Esophagus squamous epithelium (tissue), 4 donors: ENCODE measurements around the gene LDAH.

Source experiments
- POLR2A ChIP-seq, 4 donors: fragments of 450-650 bp; IDR thresholded peaks; one replicate each; pipeline ENCODE4 v1.6.1; 2017; ENCODE audit warnings: antibody characterized with exemption in 4 of 4, mild to moderate bottlenecking in 4 of 4, moderate library complexity in 3 of 4
- TF ChIP-seq, protein P1 (sequence below), 6 experiments: fragments of 450-650 bp in 4 of 6; fragments of 200-600 bp in 2 of 6; sonication (generic) in 2 of 6; IDR thresholded peaks; one replicate each; pipeline ENCODE4 v1.5.1; 2016 to 2019; ENCODE audit warnings: antibody characterized with exemption in 6 of 6, mild to moderate bottlenecking in 4 of 6, moderate library complexity in 4 of 6

DNA sequence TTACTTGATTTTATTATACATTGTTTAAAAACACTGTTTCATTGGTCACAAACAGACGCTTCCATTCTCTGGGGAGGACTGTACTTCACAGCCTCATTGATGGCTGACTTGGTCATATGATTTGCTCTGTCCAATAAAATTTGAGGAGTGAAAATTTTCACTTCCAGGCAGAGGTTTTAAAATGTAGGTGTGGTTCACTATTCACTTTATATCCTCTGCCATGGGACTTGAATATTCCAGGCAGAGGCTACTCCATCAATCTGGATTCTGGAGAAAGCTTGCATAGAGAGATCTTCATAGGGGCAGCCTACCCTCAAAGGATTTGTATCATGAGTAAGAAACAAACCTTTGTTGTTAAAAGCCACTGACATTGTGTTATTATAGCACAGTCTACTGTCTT, 56.7 kb downstream of the LDAH start:
- TF ChIP-seq, protein P1, sequence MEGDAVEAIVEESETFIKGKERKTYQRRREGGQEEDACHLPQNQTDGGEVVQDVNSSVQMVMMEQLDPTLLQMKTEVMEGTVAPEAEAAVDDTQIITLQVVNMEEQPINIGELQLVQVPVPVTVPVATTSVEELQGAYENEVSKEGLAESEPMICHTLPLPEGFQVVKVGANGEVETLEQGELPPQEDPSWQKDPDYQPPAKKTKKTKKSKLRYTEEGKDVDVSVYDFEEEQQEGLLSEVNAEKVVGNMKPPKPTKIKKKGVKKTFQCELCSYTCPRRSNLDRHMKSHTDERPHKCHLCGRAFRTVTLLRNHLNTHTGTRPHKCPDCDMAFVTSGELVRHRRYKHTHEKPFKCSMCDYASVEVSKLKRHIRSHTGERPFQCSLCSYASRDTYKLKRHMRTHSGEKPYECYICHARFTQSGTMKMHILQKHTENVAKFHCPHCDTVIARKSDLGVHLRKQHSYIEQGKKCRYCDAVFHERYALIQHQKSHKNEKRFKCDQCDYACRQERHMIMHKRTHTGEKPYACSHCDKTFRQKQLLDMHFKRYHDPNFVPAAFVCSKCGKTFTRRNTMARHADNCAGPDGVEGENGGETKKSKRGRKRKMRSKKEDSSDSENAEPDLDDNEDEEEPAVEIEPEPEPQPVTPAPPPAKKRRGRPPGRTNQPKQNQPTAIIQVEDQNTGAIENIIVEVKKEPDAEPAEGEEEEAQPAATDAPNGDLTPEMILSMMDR (IDR thresholded peaks at IDR 0.05) = no peak
- no peak for TF ChIP-seq POLR2A (IDR thresholded peaks at IDR 0.05)
